Activated naive CD4-positive, alpha-beta T cell treated with anti-CD3 and anti-CD28 coated beads, Interleukin-2, amount 10 ng/mL, durations not matched to agents 7 days and 5 days (primary cell): ENCODE measurements around the gene TMOD1.
A peak's percentile ranks its signal among the peaks of the same experiment; 100 is the strongest.
"Not testable (repeated sequence)": the region's sequence is repeated elsewhere in the genome, so short reads cannot be mapped to it uniquely, and the experiment has no call there.

ENCODE experiments used
- CTCF ChIA-PET: fragments of 350-600 bp; sonication (Branson Sonifier 250); formaldehyde crosslinking; loops from one replicate; lab custom pipeline; 2021; ENCODE audit warnings: antibody characterized with exemption; lab: Charles Lee
- DNase-seq: peaks from one replicate; pipeline ENCODE4 v3.0.0-alpha.2; 2020
- H3K27ac Mint-ChIP-seq: one replicate; pipeline ENCODE4 v1.8.0; 2021; ENCODE audit warnings: mild to moderate bottlenecking, moderate library complexity, mixed read lengths
- H3K27me3 Mint-ChIP-seq: one replicate; pipeline ENCODE4 v1.8.0; 2021; ENCODE audit warnings: mild to moderate bottlenecking, mixed read lengths
- H3K36me3 Mint-ChIP-seq: one replicate; pipeline ENCODE4 v1.8.0; 2021; ENCODE audit warnings: mixed read lengths
- H3K4me1 Mint-ChIP-seq: one replicate; pipeline ENCODE4 v1.8.0; 2021; ENCODE audit warnings: mixed read lengths
- H3K4me3 Mint-ChIP-seq: one replicate; pipeline ENCODE4 v1.8.0; 2021; ENCODE audit warnings: mild to moderate bottlenecking, moderate library complexity, mixed read lengths
- H3K9me3 Mint-ChIP-seq: one replicate; pipeline ENCODE4 v1.8.0; 2021; ENCODE audit warnings: mixed read lengths

Gene TMOD1

DNA sequence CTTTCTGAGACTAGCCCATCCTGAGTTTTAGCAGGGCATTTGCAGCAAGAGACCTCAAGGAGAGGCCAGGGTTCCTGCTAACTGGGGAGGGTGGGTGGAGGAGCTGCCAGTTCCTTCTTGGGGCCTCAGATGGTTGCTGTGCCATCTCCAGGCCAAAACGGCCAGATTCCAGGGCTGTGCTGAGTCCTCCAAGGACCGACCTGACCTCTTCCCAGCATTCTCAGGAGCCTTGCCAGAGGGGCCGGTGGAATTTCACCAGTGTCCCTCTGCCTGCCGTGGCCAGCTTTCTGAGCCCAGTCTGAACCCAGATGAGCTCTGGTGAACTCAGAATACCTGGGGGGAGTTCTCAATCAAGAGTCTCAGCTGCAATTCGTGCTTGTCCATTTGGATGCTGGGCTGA is 77.4 kb downstream of the TMOD1 start:
- CTCF ChIA-PET: no interaction called here
- peaks cover 15% of the 10 kb centered on the region for H3K4me1 Mint-ChIP-seq

DNA sequence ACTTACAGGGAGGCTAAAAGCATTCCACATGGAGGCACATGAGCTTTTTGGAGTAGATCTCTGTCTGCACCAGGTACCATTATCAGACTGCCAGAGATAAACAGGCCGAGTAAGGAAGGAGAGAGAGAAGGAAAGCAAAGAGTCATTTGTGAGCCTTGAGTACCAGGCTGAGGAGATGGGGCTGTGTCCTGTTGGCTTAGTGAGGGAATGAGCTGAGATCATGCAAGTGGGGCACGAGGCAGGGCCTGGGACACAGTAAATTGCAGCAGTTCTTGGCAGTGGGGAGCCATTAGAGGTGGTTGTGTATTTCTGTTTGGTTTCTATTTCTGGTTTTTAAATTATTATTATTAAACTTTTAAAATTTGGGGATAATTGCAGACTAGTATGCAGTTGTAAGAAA is 78.4 kb downstream of the TMOD1 start:
- no peaks in the 10 kb centered on the region for H3K9me3 Mint-ChIP-seq

More for the DNA sequence above, 77.4 kb downstream of the TMOD1 start:
- no peak for DNase-seq
- Mint-ChIP-seq H3K27ac (no peak overlapping the region), H3K9me3 (no peaks in the 10 kb centered on the region), H3K4me3 (no peak overlapping the region), H3K36me3 (no peaks in the 10 kb centered on the region), H3K27me3 (no peaks in the 10 kb centered on the region)

DNA sequence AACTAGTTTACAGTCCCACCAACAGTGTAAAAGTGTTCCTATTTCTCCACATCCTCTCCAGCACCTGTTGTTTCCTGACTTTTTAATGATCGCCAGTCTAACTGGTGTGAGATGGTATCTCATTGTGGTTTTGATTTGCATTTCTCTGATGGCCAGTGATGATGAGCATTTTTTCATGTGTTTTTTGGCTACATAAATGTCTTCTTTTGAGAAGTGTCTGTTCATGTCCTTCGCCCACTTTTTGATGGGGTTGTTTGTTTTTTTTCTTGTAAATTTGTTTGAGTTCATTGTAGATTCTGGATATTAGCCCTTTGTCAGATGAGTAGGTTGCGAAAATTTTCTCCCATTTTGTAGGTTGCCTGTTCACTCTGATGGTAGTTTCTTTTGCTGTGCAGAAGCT is 80.1 kb downstream of the TMOD1 start:
- DNase-seq, H3K36me3 Mint-ChIP-seq, H3K27ac Mint-ChIP-seq, H3K4me3 Mint-ChIP-seq, CTCF ChIA-PET, H3K4me1 Mint-ChIP-seq, H3K27me3 Mint-ChIP-seq, H3K9me3 Mint-ChIP-seq: not testable (repeated sequence)

More for the DNA sequence above, 78.4 kb downstream of the TMOD1 start:
- H3K27ac Mint-ChIP-seq: no peak overlapping the region
- no peak for DNase-seq
- H3K4me1 Mint-ChIP-seq: peaks cover 10% of the 10 kb centered on the region
- no peaks in the 10 kb centered on the region for H3K27me3 Mint-ChIP-seq
- H3K4me3 Mint-ChIP-seq: no peak overlapping the region
- no peaks in the 10 kb centered on the region for H3K36me3 Mint-ChIP-seq
- CTCF ChIA-PET: interaction anchor here (0.6 kb wide), 1 partner anchor 17 kb away, joined by 3 read pairs; no protein-coding TSS in a partner anchor

DNA sequence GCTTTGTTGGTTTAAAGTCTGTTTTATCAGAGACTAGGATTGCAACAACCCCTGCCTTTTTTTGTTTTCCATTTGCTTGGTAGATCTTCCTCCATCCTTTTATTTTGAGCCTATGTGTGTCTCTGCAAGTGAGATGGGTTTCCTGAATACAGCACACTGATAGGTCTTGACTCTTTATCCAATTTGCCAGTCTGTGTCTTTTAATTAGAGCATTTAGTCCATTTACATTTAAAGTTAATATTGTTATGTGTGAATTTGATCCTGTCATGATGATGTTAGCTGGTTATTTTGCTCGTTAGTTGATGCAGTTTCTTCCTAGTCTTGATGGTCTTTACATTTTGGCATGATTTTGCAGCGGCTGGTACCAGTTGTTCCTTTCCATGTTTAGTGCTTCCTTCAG is 83.3 kb downstream of the TMOD1 start:
- H3K9me3 Mint-ChIP-seq, H3K4me3 Mint-ChIP-seq, H3K27me3 Mint-ChIP-seq, H3K36me3 Mint-ChIP-seq, H3K27ac Mint-ChIP-seq, H3K4me1 Mint-ChIP-seq, DNase-seq, CTCF ChIA-PET: not testable (repeated sequence)

DNA sequence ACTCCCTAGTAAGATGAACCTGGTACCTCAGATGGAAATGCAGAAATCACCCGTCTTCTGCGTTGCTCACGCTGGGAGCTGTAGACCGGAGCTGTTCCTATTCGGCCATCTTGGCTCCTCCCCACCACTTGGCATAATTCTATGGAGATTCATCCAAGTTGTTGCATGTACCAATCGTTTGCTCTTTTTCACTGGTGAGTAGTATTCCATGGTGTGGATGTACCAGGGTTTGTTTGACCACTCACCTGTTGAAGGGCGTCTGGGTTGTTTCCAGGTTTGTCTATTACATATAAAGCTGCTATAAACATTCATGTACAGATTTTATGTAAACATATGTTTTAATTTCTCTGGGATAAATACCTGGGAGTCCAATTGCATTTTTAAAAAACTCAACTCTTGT is 85.4 kb downstream of the TMOD1 start:
- H3K4me3 Mint-ChIP-seq: not testable (repeated sequence)

DNA sequence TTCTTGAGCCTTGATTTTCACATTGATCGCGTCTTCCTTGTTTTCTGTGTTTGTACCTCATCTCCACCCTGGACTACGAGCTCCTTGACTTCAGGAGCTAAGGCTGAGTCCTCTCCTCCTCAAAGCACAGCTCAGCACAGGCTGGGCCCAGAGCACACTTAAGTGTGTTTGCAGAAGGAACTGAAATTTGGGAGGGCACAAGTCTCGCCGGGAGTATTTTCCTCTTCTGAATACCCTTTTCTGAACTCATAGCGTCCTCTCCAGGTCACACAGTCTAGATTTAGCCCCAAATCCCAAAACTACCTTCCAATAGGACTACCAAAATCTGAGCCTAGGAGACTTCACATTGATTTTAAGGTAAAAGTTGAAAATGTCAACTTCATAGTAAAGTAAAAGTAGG is 90.1 kb downstream of the TMOD1 start:
- Mint-ChIP-seq H3K4me3 (no peak overlapping the region), H3K36me3 (no peaks in the 10 kb centered on the region), H3K27ac (no peak overlapping the region), H3K9me3 (peaks cover 3% of the 10 kb centered on the region), H3K4me1 (no peaks in the 10 kb centered on the region), H3K27me3 (no peaks in the 10 kb centered on the region)
- CTCF ChIA-PET: no interaction called here
- no peak for DNase-seq

More for the DNA sequence above, 85.4 kb downstream of the TMOD1 start:
- DNase-seq, H3K36me3 Mint-ChIP-seq, H3K27ac Mint-ChIP-seq, H3K9me3 Mint-ChIP-seq, H3K4me1 Mint-ChIP-seq, H3K27me3 Mint-ChIP-seq: not testable (repeated sequence)
- CTCF ChIA-PET: interaction anchor here (1.2 kb wide), 1 partner anchor 11 kb away, joined by 4 read pairs; no protein-coding TSS in a partner anchor

DNA sequence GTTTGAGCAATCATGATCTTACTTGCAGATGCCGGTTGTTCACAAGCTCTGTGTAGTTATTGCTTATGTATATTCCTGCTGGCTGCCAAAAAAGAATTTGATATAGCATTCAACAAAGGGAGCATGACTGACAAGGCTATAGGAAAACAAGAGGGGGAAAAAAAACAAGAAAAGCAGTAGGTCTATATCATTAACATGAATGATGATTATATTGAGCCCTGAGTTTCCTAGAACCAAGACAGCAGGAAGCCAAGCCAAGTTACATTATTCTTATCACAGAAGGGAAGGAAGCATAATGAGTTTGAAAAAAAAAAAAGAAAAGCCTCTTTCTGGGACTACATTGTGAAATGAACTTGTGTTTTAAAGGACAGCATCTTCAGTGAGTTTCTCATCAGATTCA is 90.7 kb downstream of the TMOD1 start:
- no peak overlapping the region for H3K27ac Mint-ChIP-seq
- H3K4me3 Mint-ChIP-seq: no peak overlapping the region
- CTCF ChIA-PET: no interaction called here
- H3K9me3 Mint-ChIP-seq: no peaks in the 10 kb centered on the region
- no peaks in the 10 kb centered on the region for H3K36me3 Mint-ChIP-seq
- H3K27me3 Mint-ChIP-seq: no peaks in the 10 kb centered on the region
- H3K4me1 Mint-ChIP-seq: no peaks in the 10 kb centered on the region
- no peak for DNase-seq

DNA sequence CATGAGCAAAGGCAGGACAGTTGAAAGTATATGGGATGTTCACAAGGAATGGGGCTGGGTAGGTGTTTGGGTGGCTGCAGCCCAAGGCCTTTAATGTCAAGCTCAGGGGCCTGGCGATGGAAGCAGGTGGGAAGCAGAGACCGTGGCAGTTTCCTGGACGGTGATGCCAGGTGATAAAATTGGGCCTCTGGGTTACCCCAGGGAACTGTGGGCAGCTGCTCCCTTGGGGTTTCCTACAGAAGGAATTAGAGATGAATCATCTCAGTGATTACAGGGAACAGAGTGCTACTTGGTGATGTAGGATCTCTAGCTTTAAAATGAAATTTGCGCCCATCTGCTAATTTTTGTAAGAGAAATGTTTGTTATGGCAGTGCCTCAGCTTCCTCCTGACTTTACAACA is 92.5 kb downstream of the TMOD1 start:
- no peak overlapping the region for H3K27ac Mint-ChIP-seq
- DNase-seq: no peak
- H3K4me3 Mint-ChIP-seq: no peak overlapping the region
- no peaks in the 10 kb centered on the region for H3K36me3 Mint-ChIP-seq
- H3K4me1 Mint-ChIP-seq: peaks cover 8% of the 10 kb centered on the region
- CTCF ChIA-PET: interaction anchor here (0.7 to 1.9 kb wide), 3 partner anchors 125 to 737 kb away, joined by 4 read pairs; no protein-coding TSS in a partner anchor
- H3K27me3 Mint-ChIP-seq: no peaks in the 10 kb centered on the region
- H3K9me3 Mint-ChIP-seq: no peaks in the 10 kb centered on the region

DNA sequence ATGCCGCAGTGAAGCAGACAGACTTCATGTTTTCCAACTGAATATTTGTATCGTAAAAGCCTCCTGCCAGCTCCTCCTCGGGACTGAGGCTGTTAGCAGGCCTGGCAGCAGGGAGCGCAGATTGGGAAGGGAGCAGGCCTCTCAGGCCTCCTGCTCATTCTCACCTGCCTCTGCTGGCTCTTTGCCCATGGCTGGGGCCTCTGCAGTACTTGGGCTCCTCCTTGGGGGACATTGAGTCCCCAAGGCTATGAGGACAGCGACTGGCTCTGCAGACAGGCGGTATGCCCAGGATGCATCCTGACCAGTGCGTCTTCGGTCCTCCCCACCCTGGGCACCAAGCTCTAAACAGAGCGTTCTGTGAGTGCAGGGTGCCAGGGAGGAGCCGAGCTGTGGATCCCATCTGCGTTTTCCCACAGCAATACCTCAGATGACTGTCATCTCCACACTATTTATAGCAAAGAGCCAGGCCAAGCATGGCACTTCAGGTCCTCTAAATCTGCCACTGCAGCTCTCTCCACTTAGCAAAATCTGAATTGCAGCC is 93.0 kb downstream of the TMOD1 start:
- no peaks in the 10 kb centered on the region for H3K36me3 Mint-ChIP-seq
- no peak overlapping the region for H3K27ac Mint-ChIP-seq
- DNase-seq: no peak
- no peaks in the 10 kb centered on the region for H3K27me3 Mint-ChIP-seq
- H3K9me3 Mint-ChIP-seq: no peaks in the 10 kb centered on the region
- H3K4me1 Mint-ChIP-seq: peaks cover 8% of the 10 kb centered on the region
- no peak overlapping the region for H3K4me3 Mint-ChIP-seq
- CTCF ChIA-PET: interaction anchor here (0.7 to 1.9 kb wide), 3 partner anchors 125 to 738 kb away, joined by 4 read pairs; no protein-coding TSS in a partner anchor

DNA sequence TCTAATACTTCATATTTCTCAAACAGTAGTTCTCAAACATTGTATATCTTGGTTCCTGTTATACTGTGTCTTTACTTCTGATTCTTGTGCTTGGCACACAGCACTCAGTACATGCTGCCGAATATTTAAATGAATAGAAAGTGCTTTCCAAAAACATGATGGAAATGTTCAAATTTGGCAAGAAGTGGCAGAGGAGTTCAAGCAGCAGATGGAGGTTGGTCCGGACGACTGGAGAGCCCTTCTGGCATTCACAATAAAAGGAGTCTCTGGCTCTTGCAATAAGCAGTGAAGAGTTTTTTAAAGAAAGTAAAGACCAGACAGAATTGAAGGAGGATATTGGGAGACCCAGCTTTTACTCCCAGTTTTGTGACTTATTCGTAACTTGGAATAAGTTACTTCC is 95.4 kb downstream of the TMOD1 start:
- CTCF ChIA-PET: interaction anchor here (0.6 to 5.2 kb wide), 6 partner anchors 17 to 210 kb away, joined by 3 to 92 read pairs (median 19); no protein-coding TSS in a partner anchor
- Mint-ChIP-seq H3K9me3 (no peaks in the 10 kb centered on the region), H3K4me1 (peaks cover 8% of the 10 kb centered on the region), H3K4me3 (no peak overlapping the region), H3K27me3 (no peaks in the 10 kb centered on the region), H3K27ac (no peak overlapping the region), H3K36me3 (peaks cover 11% of the 10 kb centered on the region)
- no peak for DNase-seq

DNA sequence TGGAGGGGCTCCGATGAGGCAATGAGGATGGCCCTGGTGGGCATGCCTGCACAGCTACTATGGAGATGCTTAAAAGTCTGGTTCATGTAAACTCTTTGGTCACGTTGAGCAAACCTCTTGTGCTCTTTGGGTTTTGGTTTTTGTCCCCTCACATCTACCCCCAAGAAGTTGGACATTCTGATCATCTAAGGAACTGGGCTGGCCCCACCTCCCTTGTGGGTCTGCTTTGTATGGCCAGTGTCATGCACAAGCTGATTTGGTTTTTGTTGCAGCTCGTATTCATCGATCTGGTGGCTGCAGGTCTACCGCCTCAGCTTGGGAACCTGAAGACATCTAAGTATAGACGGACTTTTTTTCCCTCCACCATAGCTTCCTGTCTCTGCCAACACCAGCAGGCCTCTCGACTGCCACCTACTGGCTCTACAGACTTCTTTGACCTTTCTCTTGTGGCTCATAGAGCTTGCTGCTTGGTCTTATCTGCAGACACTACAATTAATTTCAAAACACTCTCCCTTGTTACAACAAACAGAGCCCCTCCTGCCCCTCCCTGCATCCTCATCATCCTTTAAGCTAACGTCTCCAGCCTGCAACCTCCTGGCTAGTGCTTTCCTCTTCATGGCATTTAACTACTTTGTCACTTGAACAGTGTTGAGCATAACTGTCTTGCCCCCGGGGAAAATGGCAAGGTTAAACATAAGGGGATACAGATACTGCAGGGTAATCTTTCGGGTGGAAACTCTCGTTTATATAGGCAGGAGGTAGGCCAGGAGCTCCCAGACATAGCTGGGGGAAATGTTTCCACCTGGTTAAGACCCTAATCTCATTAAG is 97.2 kb downstream of the TMOD1 start:
- peak; percentile 83 for DNase-seq
- Mint-ChIP-seq H3K27me3 (no peaks in the 10 kb centered on the region), H3K36me3 (peaks cover 19% of the 10 kb centered on the region), H3K9me3 (no peaks in the 10 kb centered on the region), H3K4me3 (no peak overlapping the region), H3K27ac (no peak overlapping the region), H3K4me1 (peaks cover 8% of the 10 kb centered on the region)
- CTCF ChIA-PET: interaction anchor here (0.6 to 5.2 kb wide), 45 partner anchors 10 to 744 kb away, joined by 3 to 92 read pairs (median 5); partner anchors contain the start of genes TDRD7, TMOD1 and ZNF782

DNA sequence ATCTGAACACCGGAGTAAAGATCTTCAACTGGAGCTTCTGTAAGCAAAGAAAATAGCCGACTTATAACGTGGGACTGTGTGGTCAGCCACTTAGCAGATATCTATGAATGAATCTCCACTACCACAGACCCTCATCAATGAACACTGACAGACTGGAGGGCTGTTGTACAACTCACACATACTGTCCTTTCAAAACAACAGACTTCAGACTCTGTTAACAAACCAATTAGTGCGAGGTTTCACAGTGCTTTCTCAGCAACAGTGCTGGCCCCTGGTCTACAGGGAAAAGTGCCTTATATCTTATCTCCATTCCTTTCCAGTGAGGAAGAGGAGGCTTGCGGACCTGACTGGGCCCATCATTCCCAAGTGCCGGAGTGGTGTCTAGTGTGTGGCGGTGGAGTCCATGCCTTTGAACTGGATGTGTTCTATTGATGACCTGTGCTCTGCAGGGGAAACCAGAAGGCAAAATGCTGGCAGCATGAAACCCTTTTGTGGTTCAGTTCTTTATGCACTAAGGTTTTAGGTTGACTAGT is 97.9 kb downstream of the TMOD1 start:
- no peak for DNase-seq
- CTCF ChIA-PET: interaction anchor here (0.7 to 5.2 kb wide), 34 partner anchors 10 to 745 kb away, joined by 3 to 92 read pairs (median 6); partner anchors contain the start of genes TDRD7, TMOD1 and ZNF782
- Mint-ChIP-seq H3K4me1 (peaks cover 8% of the 10 kb centered on the region), H3K27ac (no peak overlapping the region), H3K4me3 (no peak overlapping the region), H3K27me3 (no peaks in the 10 kb centered on the region), H3K36me3 (peaks cover 19% of the 10 kb centered on the region), H3K9me3 (no peaks in the 10 kb centered on the region)

DNA sequence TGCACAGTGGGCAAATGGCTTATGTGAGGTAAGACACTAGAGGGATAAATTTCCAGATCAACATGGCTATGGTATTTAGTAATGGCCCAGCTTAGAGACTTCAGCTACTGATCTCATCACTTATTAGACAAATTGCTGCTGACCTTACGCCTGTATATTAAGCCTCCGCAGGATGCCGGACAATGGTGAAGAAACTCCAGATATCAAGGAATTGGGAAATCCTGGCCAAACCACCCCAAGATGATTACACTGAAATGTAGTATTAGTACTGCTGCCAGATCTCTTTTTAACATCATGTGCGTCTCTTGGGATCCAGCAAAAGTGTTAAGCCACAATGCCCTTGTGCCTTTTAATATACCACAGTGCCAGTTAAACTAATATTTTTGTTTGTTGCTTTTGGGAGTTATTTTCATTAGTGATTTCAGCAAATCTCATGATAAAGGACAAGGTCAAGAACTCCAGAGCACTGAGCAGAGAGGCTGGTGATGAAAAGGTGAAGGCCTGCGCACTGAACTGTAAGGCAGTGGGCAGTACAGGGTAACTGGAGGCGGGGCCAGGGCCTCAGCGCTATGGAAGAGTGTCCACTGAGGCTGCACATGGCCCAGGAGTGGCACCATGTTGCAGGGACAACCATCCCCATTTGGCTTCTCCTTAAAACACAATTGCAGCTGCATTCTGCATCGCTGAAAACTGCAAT is 99.2 kb downstream of the TMOD1 start:
- peaks cover 24% of the 10 kb centered on the region for H3K36me3 Mint-ChIP-seq
- H3K27me3 Mint-ChIP-seq: no peaks in the 10 kb centered on the region
- DNase-seq: no peak
- H3K4me1 Mint-ChIP-seq: peaks cover 8% of the 10 kb centered on the region
- H3K27ac Mint-ChIP-seq: no peak overlapping the region
- H3K9me3 Mint-ChIP-seq: no peaks in the 10 kb centered on the region
- CTCF ChIA-PET: interaction anchor here (2.2 to 5.2 kb wide), 4 partner anchors 9 to 132 kb away, joined by 5 to 92 read pairs (median 28); partner anchors contain the start of gene TMOD1
- no peak overlapping the region for H3K4me3 Mint-ChIP-seq
